Measurements from ENCODE around the gene LCOR.

- TF ChIP-seq, protein P1, sequence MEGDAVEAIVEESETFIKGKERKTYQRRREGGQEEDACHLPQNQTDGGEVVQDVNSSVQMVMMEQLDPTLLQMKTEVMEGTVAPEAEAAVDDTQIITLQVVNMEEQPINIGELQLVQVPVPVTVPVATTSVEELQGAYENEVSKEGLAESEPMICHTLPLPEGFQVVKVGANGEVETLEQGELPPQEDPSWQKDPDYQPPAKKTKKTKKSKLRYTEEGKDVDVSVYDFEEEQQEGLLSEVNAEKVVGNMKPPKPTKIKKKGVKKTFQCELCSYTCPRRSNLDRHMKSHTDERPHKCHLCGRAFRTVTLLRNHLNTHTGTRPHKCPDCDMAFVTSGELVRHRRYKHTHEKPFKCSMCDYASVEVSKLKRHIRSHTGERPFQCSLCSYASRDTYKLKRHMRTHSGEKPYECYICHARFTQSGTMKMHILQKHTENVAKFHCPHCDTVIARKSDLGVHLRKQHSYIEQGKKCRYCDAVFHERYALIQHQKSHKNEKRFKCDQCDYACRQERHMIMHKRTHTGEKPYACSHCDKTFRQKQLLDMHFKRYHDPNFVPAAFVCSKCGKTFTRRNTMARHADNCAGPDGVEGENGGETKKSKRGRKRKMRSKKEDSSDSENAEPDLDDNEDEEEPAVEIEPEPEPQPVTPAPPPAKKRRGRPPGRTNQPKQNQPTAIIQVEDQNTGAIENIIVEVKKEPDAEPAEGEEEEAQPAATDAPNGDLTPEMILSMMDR (IDR thresholded peaks at IDR 0.05), result no peak
- no peak for TF ChIP-seq EP300 (IDR thresholded peaks at IDR 0.05)
- TF ChIP-seq POLR2A (IDR thresholded peaks at IDR 0.05), result no peak
Measured at GRCh38 chr10:96971324-96971723, 139.2 kb downstream of the LCOR start.
